CD4-positive, alpha-beta T cell treated with Interleukin-15 for 4 hours (primary cell): ENCODE results near the gene FUT2.
"Not testable (repeated sequence)": the region's sequence is repeated elsewhere in the genome, so short reads cannot be mapped to it uniquely, and the experiment has no call there.

Experiments
- DNase-seq: peaks from one replicate; pipeline ENCODE4 v3.0.0-alpha.2; 2020; ENCODE audit warnings: low spot score

The FUT2 gene

DNA sequence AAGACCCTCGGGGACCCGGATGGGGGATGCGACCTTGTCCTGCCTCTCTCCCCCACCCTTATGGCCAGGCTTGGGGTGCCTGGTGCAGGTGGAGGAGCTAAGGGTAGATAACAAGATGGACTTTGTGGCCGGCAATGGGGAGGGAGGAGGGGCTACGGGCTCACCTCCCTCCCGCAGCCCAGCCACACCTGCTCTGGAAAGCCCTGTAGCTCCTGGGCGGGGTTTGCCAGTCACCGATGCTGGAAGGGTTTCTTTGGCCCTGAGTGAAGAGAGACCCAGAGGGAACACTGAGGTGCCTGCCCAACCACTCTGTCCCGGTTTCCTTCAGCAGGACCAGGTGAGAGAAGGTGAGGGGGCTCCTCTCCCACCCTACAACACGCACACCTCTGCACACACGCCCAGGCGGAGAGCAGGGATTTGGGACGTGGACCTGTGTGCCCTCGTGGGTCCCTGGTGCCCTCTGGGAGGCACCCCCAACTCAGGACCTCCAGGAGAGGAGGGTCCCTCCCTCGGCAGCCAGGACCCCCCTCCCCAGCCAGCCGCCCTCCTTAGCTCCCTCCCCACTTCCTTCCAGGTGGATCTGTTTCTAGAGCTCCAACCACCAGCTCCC, at the start of gene FUT2:
FUT2 (plus strand) TSS at position 229 of the 610 bp plus-strand sequence. CDS start 6,986 bp downstream, outside the sequence.
- no peak for DNase-seq

DNA sequence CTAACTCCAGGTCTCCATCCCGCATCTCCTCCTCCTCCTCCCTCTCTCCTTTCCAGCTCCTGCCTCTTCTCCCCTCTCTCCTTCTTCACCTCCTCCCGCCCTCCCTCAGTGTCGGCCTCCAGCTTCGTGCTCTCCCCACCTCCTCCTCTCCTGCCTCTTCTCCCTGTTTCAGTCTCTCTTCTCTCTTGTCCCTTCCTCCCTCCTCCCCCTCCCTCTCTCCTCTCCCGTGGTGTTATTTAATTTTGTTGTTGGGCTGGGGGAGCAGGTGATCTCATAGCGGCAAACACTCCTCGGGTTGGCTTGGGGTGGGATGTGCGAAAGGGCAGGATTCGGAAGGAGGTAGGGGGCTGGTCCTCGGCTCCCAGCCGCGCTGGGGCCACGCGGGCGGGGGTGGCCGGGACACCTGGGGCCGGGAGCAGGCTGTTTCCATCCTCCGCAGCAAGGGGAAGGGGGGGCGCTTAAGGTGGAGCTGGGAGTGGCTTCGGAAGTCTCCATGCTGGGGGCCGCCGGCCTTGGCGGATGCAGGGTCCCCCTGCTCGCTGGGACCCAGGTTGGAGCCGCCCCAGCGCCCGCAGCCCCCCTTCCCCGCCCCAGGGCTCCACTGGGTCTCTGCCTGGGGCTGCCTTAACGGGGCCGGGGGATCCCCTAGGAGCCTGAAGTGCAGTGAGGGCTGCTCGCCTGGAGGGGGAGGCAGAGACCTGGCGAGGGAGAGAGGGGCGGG, 49.6 kb upstream of the FUT2 start, which contains the start of gene CA11:
CA11 (minus strand) TSS at position 187 of the 721 bp plus-strand sequence. CDS start 555 bp downstream, outside the sequence.
- peak; percentile 94 for DNase-seq

GRCh38 chr19:48646722-48647216, 49.0 kb upstream of the FUT2 start:
- no peak for DNase-seq

- no peak for DNase-seq
Measured at GRCh38 chr19:48648134-48648533, 47.6 kb upstream of the FUT2 start.

DNA sequence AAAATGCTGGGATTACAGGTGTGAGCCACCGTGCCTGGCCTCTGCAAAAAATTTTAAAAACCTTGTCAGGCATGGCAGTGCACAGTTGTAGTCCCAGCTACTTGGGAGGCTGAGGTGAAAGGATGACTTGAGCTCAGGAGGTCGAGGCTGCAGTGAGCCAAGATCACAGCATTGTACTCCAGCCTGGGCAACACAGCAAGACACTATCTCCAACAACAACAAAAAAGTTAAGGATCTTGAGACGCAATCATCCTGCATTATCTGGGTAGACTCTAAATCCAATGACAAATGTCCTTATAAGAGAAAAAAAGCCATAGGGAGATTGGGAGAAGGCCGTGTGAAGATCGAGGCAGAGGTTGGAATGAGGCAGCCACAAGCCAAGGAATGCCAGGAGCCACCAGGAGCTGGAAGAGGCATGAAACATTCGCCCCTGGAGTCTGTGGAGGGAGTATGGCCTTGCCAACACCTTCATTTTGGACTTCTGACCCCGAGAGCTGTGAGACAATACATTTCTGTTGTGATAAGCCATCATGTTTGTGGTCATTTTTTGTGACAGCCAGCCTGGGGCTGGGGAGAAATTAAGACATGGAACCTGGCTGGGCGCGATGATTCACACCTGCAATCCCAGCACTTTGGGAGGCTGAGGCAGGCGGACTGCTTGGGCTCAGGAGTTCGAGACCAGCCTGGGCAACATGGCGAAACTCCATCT, 44.6 kb upstream of the FUT2 start:
- DNase-seq: no peak

DNA sequence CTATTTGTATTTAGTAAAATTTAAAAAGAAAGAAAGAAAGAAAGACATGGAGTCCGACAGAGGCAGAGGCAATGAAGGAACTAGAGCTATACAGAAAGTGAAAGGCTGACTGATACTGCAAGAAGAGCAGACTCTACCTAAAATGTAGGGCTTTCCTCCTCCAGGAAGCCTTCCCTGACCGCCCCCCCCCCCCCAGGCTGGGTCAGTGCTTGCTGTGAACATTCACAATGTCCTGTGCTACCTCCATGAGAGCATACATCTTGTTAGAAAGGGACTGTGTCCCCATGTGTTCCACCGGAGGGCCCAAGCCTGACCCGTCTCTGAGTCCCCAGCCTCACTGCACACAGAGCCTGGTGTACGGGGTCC, 44.1 kb upstream of the FUT2 start:
- no peak for DNase-seq

- no peak for DNase-seq
Measured at GRCh38 chr19:48654299-48655059, 41.3 kb upstream of the FUT2 start.

- no peak for DNase-seq
Measured at GRCh38 chr19:48656840-48657474, 38.8 kb upstream of the FUT2 start.

GRCh38 chr19:48657828-48658227, 37.9 kb upstream of the FUT2 start:
- DNase-seq: not testable (repeated sequence)

GRCh38 chr19:48658483-48658882, 37.3 kb upstream of the FUT2 start:
- no peak for DNase-seq

DNA sequence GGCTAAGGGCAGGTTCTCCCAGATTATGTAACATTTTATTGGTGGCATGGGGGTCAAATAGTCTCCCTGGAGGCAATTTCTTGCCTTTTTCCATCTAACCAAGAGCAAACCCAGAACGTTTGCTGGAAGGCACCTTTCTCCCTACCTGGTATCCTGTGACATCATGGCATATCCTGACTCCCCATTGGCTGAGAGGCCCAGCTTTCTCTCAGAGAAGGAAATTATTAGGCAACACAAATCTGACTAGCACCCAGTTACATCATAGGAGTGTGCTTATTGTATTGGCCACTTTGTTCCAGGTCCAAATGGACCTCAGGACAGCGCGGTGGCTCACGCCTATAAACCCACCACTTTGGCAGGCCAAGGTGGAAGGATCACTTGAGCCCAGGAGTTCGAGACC, 36.0 kb upstream of the FUT2 start:
- no peak for DNase-seq

- DNase-seq: peak; percentile 84
Measured at GRCh38 chr19:48660852-48661710, 34.7 kb upstream of the FUT2 start.

DNA sequence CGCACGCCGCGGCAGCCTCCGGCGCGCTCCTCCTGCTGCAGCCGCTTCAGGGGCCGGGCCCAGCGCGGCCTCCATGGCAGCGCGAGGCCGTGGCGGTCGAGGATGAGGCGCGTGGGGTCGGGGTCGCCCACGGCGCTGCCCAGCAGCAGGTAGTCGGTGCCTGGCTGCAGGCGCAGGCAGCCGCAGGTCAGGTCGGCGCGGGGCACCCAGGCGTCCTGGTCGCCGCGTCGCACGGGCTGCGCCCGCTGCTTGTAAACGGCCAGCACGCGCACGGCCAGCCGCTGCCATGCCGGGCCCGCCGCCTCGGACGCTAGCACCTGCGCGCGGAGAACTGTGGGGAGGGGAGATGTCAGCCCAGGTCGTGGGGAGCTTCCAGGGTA, 34.1 kb upstream of the FUT2 start:
- DNase-seq: no peak

DNA sequence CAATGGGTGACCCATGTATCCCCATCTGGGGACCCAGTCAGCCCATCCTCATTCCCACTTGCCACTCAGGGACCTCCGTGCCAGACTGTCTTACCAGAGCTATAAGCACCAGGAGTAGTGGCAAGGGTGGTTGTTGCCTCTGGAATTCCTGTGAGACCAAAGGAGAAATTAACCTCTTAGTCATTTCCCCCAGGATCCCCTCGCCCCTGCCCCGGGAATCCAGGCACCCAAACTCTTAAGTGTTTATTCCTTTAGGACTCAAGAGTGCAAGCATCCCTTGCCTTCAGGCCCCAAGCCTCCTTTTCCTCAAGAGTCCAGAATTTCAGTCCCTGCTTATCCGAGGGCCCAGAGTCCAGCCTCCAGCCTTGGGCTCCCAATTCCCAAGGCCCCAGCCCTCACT, 32.1 kb upstream of the FUT2 start:
- no peak for DNase-seq

- DNase-seq: no peak
Measured at GRCh38 chr19:48664476-48664875, 31.3 kb upstream of the FUT2 start.

GRCh38 chr19:48665786-48666185, 30.0 kb upstream of the FUT2 start:
- DNase-seq: no peak

- no peak for DNase-seq
Measured at GRCh38 chr19:48668332-48668731, 27.4 kb upstream of the FUT2 start.

DNA sequence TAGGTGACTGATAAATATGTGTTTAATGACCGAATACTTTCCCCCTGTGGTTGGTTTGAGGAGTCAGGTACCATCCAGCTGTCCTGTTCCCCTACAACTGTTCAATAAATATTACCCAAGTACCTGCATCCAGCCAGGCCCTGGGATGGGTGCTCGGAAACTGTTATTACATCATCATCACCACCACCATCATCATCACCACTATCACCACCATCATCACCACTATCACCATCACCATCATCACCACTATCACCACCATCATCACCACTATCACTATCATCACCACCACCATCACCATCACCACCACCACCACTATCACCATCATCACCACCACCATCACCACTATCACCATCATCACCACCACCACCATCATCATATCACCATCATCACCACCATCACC, 27.0 kb upstream of the FUT2 start:
- DNase-seq: no peak

DNA sequence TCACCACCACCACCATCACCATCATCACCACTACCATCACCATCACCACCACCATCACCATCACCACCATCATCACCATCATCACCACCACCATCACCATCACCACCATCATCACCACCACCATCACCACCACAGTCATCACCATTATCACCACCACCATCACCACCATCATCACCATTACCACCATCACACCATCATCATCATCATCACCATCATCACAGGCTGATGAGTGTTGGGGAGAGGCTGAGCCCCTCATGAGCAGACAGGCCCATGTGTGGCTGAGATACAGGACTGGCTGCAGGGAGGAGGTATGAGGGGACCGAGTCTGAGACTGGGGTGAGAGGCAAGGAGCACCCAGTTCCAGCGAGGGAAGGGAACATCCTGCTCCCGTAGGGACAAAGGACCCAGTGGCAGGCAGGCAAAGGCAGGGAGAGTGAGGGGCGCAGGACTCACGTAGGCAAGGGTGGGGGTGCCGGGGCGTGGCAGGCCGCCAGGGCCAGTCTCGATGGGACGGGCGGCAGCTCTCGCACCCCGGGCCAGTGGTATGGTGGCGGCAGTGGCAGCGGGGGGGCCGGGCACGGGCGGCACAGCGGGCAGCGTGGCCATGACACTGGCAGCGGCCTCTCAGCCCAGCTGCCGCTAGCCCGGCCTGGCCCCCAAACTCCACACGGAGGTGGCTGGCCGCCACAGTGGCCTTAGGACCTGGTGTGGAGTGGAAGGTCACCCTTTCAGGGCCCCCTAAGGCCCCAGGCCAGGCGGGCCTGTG, 25.7 kb upstream of the FUT2 start:
- no peak for DNase-seq
